Cardiac muscle cell (in vitro differentiated cells and primary cell): ENCODE results near the gene WIPI1. TPM values are rescaled to one million over a fixed set of nuclear protein-coding genes. Genes with fewer than 3 reads are reported as not detected.

Source experiments
- DNase-seq, 2 donors: peaks; one replicate each; pipeline versions ENCODE4 v3.0.0 to v3.0.0-alpha.2; 2010 to 2017; ENCODE audit warnings: low read depth in 1 of 2, low spot score in 1 of 2
- H3K27ac ChIP-seq: fragments of 200-600 bp; sonication (generic); 2 replicates; pipeline ENCODE4 v1.5.1; 2016
- H3K27me3 ChIP-seq: fragments of 200-600 bp; sonication (generic); 2 replicates; pipeline ENCODE4 v1.6.0; 2016; ENCODE audit warnings: control low read depth
- H3K36me3 ChIP-seq: fragments of 200-600 bp; sonication (generic); 2 replicates; pipeline ENCODE4 v1.5.1; 2016; ENCODE audit warnings: control low read depth
- H3K4me1 ChIP-seq: fragments of 200-600 bp; sonication (generic); 2 replicates; pipeline ENCODE4 v1.8.1; 2017; ENCODE audit warnings: low read depth, mild to moderate bottlenecking, mixed run types
- H3K4me3 ChIP-seq: fragments of 200-600 bp; sonication (generic); 2 replicates; pipeline ENCODE4 v1.5.1; 2016; ENCODE audit warnings: mild to moderate bottlenecking
- H3K9me3 ChIP-seq: fragments of 200-600 bp; sonication (generic); 2 replicates; pipeline ENCODE4 v1.5.1; 2017; ENCODE audit warnings: low read depth, mild to moderate bottlenecking, control low read depth
- CTCF ChIP-seq: IDR thresholded peaks from 2 replicates; pipeline ENCODE4 v1.5.1; 2012; ENCODE audit warnings: low read depth, mild to moderate bottlenecking, low read length
- polyA plus RNA-seq: library from polyadenylated mRNA; unstranded; fragments of >200 nt; fragmentation: Nextera tagmentation; extraction: Ambion mirVana; gene quantifications from 2 replicates; pipeline ENCODE4 v1.2.1, GENCODE V29; 2016
- total RNA-seq: library from RNA; depleted of rRNA; stranded (reverse); fragments of >200 nt; gene quantifications from 2 replicates; pipeline ENCODE4 v1.2.3, GENCODE V29; 2016

The WIPI1 gene
- total and polyA plus RNA-seq, 2 experiments from 2014 or later, result 39.8 to 72.5 TPM

DNA sequence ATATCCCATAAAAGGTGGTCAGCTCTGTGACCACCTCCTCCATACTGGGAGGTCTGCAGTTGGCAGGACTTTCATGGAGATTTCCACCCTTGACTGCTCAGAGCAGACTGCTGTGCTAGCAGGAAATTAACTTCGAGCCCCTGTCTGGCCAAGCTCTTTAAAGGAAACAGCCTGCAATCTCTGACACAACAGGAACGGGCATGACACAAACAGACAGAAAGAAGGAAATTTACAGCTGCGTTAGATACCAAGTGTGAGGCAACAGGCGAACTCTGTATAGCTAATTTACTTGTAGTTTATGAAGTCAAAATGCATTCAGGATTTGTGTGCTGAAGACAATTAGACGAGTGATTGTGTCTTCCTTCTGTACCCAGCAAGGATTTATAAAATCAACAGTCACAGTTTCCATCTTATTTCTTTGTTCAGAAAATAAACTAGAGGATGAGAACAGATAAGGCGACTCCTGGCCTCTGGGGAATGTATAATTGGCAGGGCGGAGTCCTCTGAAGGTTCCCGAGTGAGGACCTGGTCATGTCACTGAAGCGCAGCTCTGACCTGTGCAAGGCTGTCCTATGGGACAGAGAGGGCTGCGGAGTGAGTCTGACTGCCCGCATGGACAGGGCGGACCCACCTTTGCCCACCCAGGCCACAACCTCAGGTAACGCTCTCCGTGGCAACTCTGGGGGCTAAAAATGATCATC lies 16.1 kb downstream of the WIPI1 start:
- Histone ChIP-seq H3K4me3 (no peak overlapping the region), H3K36me3 (no peaks in the 10 kb centered on the region), H3K9me3 (no peaks in the 10 kb centered on the region), H3K4me1 (peaks cover 8% of the 10 kb centered on the region), H3K27me3 (no peaks in the 10 kb centered on the region), H3K27ac (no peak overlapping the region)
- no peak for TF ChIP-seq CTCF
- peak in 1 of 2 donors; percentile 62 for DNase-seq

- DNase-seq, result no peak
- no peak for TF ChIP-seq CTCF
- no peaks in the 10 kb centered on the region for H3K9me3 ChIP-seq
- H3K27ac ChIP-seq, result no peak overlapping the region
- H3K27me3 ChIP-seq, result no peaks in the 10 kb centered on the region
- H3K4me3 ChIP-seq, result no peak overlapping the region
- H3K36me3 ChIP-seq, result no peaks in the 10 kb centered on the region
- peaks cover 8% of the 10 kb centered on the region for H3K4me1 ChIP-seq
These were observed 16.8 kb downstream of the WIPI1 start for GRCh38 chr17:68440526-68440925.

GRCh38 chr17:68439656-68440290 lies 17.5 kb downstream of the WIPI1 start:
- DNase-seq, result peak in 1 of 2 donors; percentile 21
- H3K36me3 ChIP-seq, result no peaks in the 10 kb centered on the region
- no peak for TF ChIP-seq CTCF
- H3K27me3 ChIP-seq, result no peaks in the 10 kb centered on the region
- no peak overlapping the region for H3K27ac ChIP-seq
- peaks cover 8% of the 10 kb centered on the region for H3K4me1 ChIP-seq
- H3K4me3 ChIP-seq, result no peak overlapping the region
- no peaks in the 10 kb centered on the region for H3K9me3 ChIP-seq

GRCh38 chr17:68437979-68438822 lies 19.1 kb downstream of the WIPI1 start:
- Histone ChIP-seq H3K4me3 (no peak overlapping the region), H3K4me1 (peaks cover 2% of the 10 kb centered on the region), H3K27me3 (no peaks in the 10 kb centered on the region), H3K36me3 (peaks cover 2% of the 10 kb centered on the region), H3K9me3 (no peaks in the 10 kb centered on the region), H3K27ac (peak overlapping the region; percentile 4)
- peak; percentile 61 to 65 for DNase-seq
- no peak for TF ChIP-seq CTCF

- Histone ChIP-seq H3K36me3 (peaks cover 8% of the 10 kb centered on the region), H3K27ac (no peak overlapping the region), H3K4me3 (no peak overlapping the region), H3K4me1 (peaks cover 2% of the 10 kb centered on the region), H3K27me3 (no peaks in the 10 kb centered on the region), H3K9me3 (no peaks in the 10 kb centered on the region)
- peak; percentile 95 for TF ChIP-seq CTCF
- DNase-seq, result peak; percentile 82 to 85
These were observed 21.1 kb downstream of the WIPI1 start for GRCh38 chr17:68435876-68436842.
